SK-N-SH treated with all-trans-retinoic acid at 6 μM for 48 hours (cell line): Measurements from ENCODE around the gene LIMK2.

ENCODE experiments used
- ATAC-seq: fragments of 200-7000 bp; cut with Tn5 transposase; 3 replicates; pipeline ENCODE4 v1.9.1; 2020; ENCODE audit warnings: mild to moderate bottlenecking, moderate library complexity
- ARNTL ChIP-seq: fragments of 450-650 bp; formaldehyde crosslinking; IDR thresholded peaks from 2 replicates; pipeline ENCODE4 v1.5.0; 2020; ENCODE audit warnings: low read depth, mild to moderate bottlenecking, moderate library complexity, borderline replicate concordance
- BACH2 ChIP-seq: fragments of 250-450 bp; sonication (Bioruptor Pico); IDR thresholded peaks from 2 replicates; pipeline ENCODE4 v1.9.0; 2021; ENCODE audit warnings: mild to moderate bottlenecking, borderline replicate concordance
- CREB5 ChIP-seq: fragments of 250-450 bp; sonication (Bioruptor Pico); IDR thresholded peaks from 2 replicates; pipeline ENCODE4 v1.5.1; 2020; ENCODE audit warnings: low read depth, mild to moderate bottlenecking, moderate library complexity
- CSDC2 ChIP-seq: fragments of 250-450 bp; sonication (Bioruptor Pico); IDR thresholded peaks from 2 replicates; pipeline ENCODE4 v1.5.0; 2020; ENCODE audit warnings: mild to moderate bottlenecking, moderate library complexity
- CSRNP3 ChIP-seq: fragments of 250-450 bp; sonication (Bioruptor Pico); IDR thresholded peaks from 2 replicates; pipeline ENCODE4 v1.5.1; 2021; ENCODE audit warnings: mild to moderate bottlenecking, moderate library complexity
- ESRRG ChIP-seq: fragments of 250-450 bp; sonication (Bioruptor Pico); IDR thresholded peaks from 2 replicates; pipeline ENCODE4 v1.6.1; 2021; ENCODE audit warnings: mild to moderate bottlenecking
- GLIS3 ChIP-seq: fragments of 250-450 bp; sonication (Bioruptor Pico); IDR thresholded peaks from 2 replicates; pipeline ENCODE4 v1.5.0; 2020; ENCODE audit warnings: mild to moderate bottlenecking, moderate library complexity
- ISL1 ChIP-seq: fragments of 250-450 bp; sonication (Bioruptor Pico); IDR thresholded peaks from 2 replicates; pipeline ENCODE4 v2.1.2; 2022; ENCODE audit warnings: mild to moderate bottlenecking, moderate library complexity
- OSR1 ChIP-seq: fragments of 250-450 bp; sonication (Bioruptor Pico); IDR thresholded peaks from 2 replicates; pipeline ENCODE4 v1.8.0; 2022; ENCODE audit warnings: moderate library complexity, mild to moderate bottlenecking, inconsistent platforms
- PATZ1 ChIP-seq: fragments of 250-450 bp; sonication (Bioruptor Pico); IDR thresholded peaks from 2 replicates; pipeline ENCODE4 v1.8.0; 2020; ENCODE audit warnings: mild to moderate bottlenecking, moderate library complexity, borderline replicate concordance
- POU6F1 ChIP-seq: fragments of 250-450 bp; sonication (Bioruptor Pico); IDR thresholded peaks from 2 replicates; pipeline ENCODE4 v1.8.0; 2021; ENCODE audit warnings: low read depth, mild to moderate bottlenecking, moderate library complexity, borderline replicate concordance
- PPARA ChIP-seq: fragments of 250-450 bp; sonication (Bioruptor Pico); IDR thresholded peaks from 2 replicates; pipeline ENCODE4 v1.5.0; 2020; ENCODE audit warnings: mild to moderate bottlenecking, borderline replicate concordance
- RARB ChIP-seq: fragments of 250-450 bp; sonication (Bioruptor Pico); IDR thresholded peaks from 2 replicates; pipeline ENCODE4 v1.8.0; 2021; ENCODE audit warnings: mild to moderate bottlenecking, moderate library complexity
- SNAI2 ChIP-seq: fragments of 250-450 bp; sonication (Bioruptor Pico); IDR thresholded peaks from 2 replicates; pipeline ENCODE4 v1.5.0; 2020; ENCODE audit warnings: mild to moderate bottlenecking, moderate library complexity
- TCF4 ChIP-seq: fragments of 250-450 bp; sonication (Bioruptor Pico); IDR thresholded peaks from 2 replicates; pipeline ENCODE4 v1.8.0; 2021; ENCODE audit warnings: mild to moderate bottlenecking, moderate library complexity, borderline replicate concordance
- TOX ChIP-seq: fragments of 250-450 bp; sonication (Bioruptor Pico); IDR thresholded peaks from 2 replicates; pipeline ENCODE4 v1.8.0; 2021; ENCODE audit warnings: mild to moderate bottlenecking, moderate library complexity, borderline replicate concordance
- TSHZ2 ChIP-seq: fragments of 250-450 bp; sonication (Bioruptor Pico); IDR thresholded peaks from 2 replicates; pipeline ENCODE4 v1.5.0; 2020; ENCODE audit warnings: mild to moderate bottlenecking, moderate library complexity
- ZC3H10 ChIP-seq: fragments of 250-450 bp; sonication (Bioruptor Pico); IDR thresholded peaks from 2 replicates; pipeline ENCODE4 v1.5.1; 2021; ENCODE audit warnings: mild to moderate bottlenecking, moderate library complexity
- ZFP3 ChIP-seq: fragments of 250-450 bp; sonication (Bioruptor Pico); IDR thresholded peaks from 2 replicates; pipeline ENCODE4 v1.5.0; 2020; ENCODE audit warnings: mild to moderate bottlenecking, moderate library complexity
- ZFP30 ChIP-seq: fragments of 450-650 bp; formaldehyde crosslinking; IDR thresholded peaks from 2 replicates; pipeline ENCODE4 v1.5.0; 2022; ENCODE audit warnings: mild to moderate bottlenecking, moderate library complexity
- ZNF565 ChIP-seq: fragments of 450-650 bp; formaldehyde crosslinking; conservative IDR thresholded peaks from 2 replicates; pipeline ENCODE4 v1.5.0; 2020; ENCODE audit warnings: low read depth, mild to moderate bottlenecking, moderate library complexity
- ZNF8 ChIP-seq: fragments of 450-650 bp; formaldehyde crosslinking; IDR thresholded peaks from 2 replicates; pipeline ENCODE4 v1.5.0; 2020; ENCODE audit warnings: mild to moderate bottlenecking, moderate library complexity

LIMK2 gene

GRCh38 chr22:31284281-31285155, 72.4 kb downstream of the LIMK2 start:
- TF ChIP-seq TSHZ2 (CRISPR knock-in tag): no peak
- TF ChIP-seq SNAI2 (CRISPR knock-in tag): no peak
- TF ChIP-seq ZFP3 (CRISPR knock-in tag): no peak
- no peak for TF ChIP-seq CREB5 (CRISPR knock-in tag)
- TF ChIP-seq ZFP30: no peak
- TF ChIP-seq ARNTL (CRISPR knock-in tag): no peak
- TF ChIP-seq PATZ1 (CRISPR knock-in tag): no peak
- no peak for TF ChIP-seq TOX (CRISPR knock-in tag)
- no peak for TF ChIP-seq ZNF565 (CRISPR knock-in tag)
- TF ChIP-seq OSR1: no peak
- no peak for TF ChIP-seq GLIS3
- TF ChIP-seq PPARA (CRISPR knock-in tag): no peak
- TF ChIP-seq CSRNP3 (CRISPR knock-in tag): no peak
- no peak for TF ChIP-seq TCF4 (CRISPR knock-in tag)
- TF ChIP-seq POU6F1 (CRISPR knock-in tag): no peak
- no peak; the same call in 2 of the 3 replicates for ATAC-seq

GRCh38 chr22:31286360-31287255, 74.5 kb downstream of the LIMK2 start:
- ATAC-seq: no peak
- TF ChIP-seq ZNF8 (CRISPR knock-in tag) (no peak), CREB5 (CRISPR knock-in tag) (no peak), CSDC2 (CRISPR knock-in tag) (no peak), ZC3H10 (no peak), CSRNP3 (CRISPR knock-in tag) (no peak), PATZ1 (CRISPR knock-in tag) (no peak), SNAI2 (CRISPR knock-in tag) (no peak), ESRRG (CRISPR knock-in tag) (no peak), ZFP30 (no peak), TCF4 (CRISPR knock-in tag) (no peak), BACH2 (CRISPR knock-in tag) (no peak), PPARA (CRISPR knock-in tag) (no peak), ZFP3 (CRISPR knock-in tag) (no peak), ISL1 (CRISPR knock-in tag) (no peak), ZNF565 (CRISPR knock-in tag) (no peak), RARB (CRISPR knock-in tag) (no peak), ARNTL (CRISPR knock-in tag) (no peak)
